Heart left ventricle (tissue), 13 donors: ENCODE data around the gene CD164L2.

ENCODE experiments used
- CTCF ChIP-seq, 12 donors: fragments of 200-600 bp; sonication (generic) in 4 of 12; IDR thresholded peaks; one replicate each; pipeline versions ENCODE4 v1.5.0 to v1.8.0; 2018 to 2022; ENCODE audit warnings: antibody characterized with exemption in 12 of 12, mild to moderate bottlenecking in 5 of 12
- POLR2A ChIP-seq, 2 donors: fragments of 450-650 bp; IDR thresholded peaks; one replicate each; pipeline ENCODE4 v1.6.1; 2017; ENCODE audit warnings: antibody characterized with exemption in 2 of 2, mild to moderate bottlenecking in 2 of 2, moderate library complexity in 2 of 2
- donor health status: ischemic (EF 13 %, LVEDD 7.1; RV severe dilation, severe dysfunction).
- donor health status: DM: no; HTN: yes; CAD: no.
- donor health status: DM: no; HTN: no; CAD: no.
- donor health status: ischemic (EF 25% LVEDD 6.9; RV normal size, moderate dysfunction).
- donor health status: ischemic (EF 25% LVEDD 5.7; RV mildly dilated, moderate dysfunction).
- donor health status: ischemic (EF 35%, LVEDD 5.7; RV mildly dilated, moderate dysfunction).
- donor health status: nonischemic (EF 11% LVEDD 7.7; RV severe dilation, severe dysfunction).
- donor health status: DM: yes; HTN: yes; CAD: no.
- donor health status: PGD.
- donor health status: ischemic (EF 29% LVEDD 5.4; RV normal size, mild dysfunction).
- donor health status: nonischemic (EF 23%, LVEDD 6.1; RV moderate dilation, normal function).

- TF ChIP-seq POLR2A (IDR thresholded peaks at IDR 0.05) = no peak
- no peak for TF ChIP-seq CTCF (IDR thresholded peaks at IDR 0.05)
These were observed 23.2 kb upstream of the CD164L2 start for GRCh38 chr1:27406362-27406680.
